ENCODE results near the gene CAPZB.

CAPZB gene

DNA sequence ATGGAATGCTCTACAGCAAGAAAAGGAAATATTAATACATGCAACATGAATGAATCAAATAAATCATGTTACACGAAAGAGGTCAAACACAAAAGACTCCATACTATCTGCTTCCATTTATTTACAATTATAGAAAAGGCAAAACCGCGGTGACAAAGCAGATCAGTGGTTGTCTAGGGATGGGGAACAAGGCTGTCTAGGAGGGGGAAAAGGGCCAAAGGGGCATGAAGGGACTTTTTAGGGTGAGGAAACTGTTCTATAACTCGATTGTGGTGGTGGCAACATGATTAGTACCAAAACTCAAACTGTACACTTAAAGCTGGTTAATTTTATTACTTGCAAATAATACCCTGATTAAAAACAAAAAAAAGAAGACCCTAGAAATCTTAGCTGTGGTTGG, 20.6 kb downstream of the CAPZB start:
- in situ Hi-C loops (cut with HindIII; ENCODE audit: low sequenced_read_pairs): no loop called here
- TF ChIP-seq, protein P1, sequence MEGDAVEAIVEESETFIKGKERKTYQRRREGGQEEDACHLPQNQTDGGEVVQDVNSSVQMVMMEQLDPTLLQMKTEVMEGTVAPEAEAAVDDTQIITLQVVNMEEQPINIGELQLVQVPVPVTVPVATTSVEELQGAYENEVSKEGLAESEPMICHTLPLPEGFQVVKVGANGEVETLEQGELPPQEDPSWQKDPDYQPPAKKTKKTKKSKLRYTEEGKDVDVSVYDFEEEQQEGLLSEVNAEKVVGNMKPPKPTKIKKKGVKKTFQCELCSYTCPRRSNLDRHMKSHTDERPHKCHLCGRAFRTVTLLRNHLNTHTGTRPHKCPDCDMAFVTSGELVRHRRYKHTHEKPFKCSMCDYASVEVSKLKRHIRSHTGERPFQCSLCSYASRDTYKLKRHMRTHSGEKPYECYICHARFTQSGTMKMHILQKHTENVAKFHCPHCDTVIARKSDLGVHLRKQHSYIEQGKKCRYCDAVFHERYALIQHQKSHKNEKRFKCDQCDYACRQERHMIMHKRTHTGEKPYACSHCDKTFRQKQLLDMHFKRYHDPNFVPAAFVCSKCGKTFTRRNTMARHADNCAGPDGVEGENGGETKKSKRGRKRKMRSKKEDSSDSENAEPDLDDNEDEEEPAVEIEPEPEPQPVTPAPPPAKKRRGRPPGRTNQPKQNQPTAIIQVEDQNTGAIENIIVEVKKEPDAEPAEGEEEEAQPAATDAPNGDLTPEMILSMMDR (IDR thresholded peaks at IDR 0.05; ENCODE audit: low read depth, low read length, missing control alignments): no peak
- H3K4me3 ChIP-seq (ENCODE audit: low read depth, low read length): no peak overlapping the region
- DNase-seq (ENCODE audit: low read depth): no peak

DNA sequence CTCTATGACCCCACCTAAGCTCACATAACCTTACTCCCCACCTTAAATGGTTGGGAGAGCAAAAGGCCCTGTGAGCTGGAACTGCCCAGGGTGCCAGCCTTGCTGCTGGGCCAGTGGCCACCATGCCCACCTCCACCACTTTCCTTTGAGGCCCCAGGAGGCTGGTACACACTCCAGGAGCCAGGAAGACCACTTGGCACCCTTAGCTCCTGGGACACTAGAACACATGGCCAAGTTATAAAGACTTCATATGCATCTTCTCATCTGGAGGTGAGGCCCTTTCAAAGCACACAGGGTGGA, 21.9 kb downstream of the CAPZB start:
- TF ChIP-seq, protein P1 (IDR thresholded peaks at IDR 0.05; ENCODE audit: low read depth, low read length, missing control alignments): no peak
- in situ Hi-C loops (cut with HindIII; ENCODE audit: low sequenced_read_pairs): no loop called here
- no peak overlapping the region for H3K4me3 ChIP-seq (ENCODE audit: low read depth, low read length)
- no peak for DNase-seq (ENCODE audit: low read depth)

DNA sequence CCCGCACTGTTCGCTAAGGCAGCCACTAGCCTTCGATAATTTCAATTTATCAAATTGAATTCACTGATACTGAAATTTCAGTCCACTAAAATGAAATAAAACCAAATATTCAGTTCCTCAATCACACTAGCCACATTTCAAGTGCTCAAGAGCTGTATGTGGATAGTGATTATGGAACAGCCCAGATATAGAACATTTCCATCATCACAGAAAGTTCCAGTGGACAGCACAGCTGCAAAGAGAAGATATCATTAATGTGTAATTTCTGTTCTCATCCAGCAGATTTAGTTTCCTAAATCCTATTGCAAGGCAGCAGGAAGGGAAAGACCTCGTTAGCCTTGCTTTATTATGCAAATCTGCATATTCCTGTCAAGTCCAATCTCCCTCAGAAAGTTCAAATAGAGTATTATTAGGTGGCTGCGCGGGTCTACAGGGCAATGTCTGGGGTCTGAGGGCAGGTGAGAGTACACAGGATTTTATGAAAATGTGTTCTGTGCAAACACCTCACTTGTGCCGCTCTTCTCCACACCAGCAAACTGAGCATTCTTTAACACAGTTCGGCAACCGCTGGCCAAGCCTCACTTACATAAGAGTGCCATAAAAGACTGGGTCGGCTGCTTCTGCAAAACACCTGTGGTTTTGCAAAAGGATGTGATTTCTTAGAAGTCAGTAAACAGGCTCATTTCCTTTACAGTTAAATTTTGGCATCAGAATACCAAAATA, 22.4 kb downstream of the CAPZB start:
- TF ChIP-seq, protein P1 (IDR thresholded peaks at IDR 0.05; ENCODE audit: low read depth, low read length, missing control alignments): no peak
- in situ Hi-C loops (cut with HindIII; ENCODE audit: low sequenced_read_pairs): no loop called here
- no peak overlapping the region for H3K4me3 ChIP-seq (ENCODE audit: low read depth, low read length)
- no peak for DNase-seq (ENCODE audit: low read depth)

DNA sequence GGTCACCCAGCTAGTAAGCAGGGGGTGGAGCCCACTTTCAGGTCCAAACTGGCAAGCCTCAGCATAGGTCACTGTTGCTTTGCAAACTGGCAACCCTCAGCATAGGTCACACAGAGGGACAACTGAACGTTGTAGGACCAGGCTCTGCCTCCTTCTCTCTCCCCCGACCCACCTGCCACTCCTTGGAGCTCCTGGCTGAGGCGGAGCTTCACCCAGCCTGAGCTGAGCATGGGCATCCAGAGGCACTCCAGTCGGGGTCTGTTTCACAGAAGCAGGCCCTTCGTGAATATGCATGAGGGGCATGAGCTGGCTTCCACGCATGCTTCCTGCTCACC, 24.2 kb downstream of the CAPZB start:
- no peak overlapping the region for H3K4me3 ChIP-seq (ENCODE audit: low read depth, low read length)
- TF ChIP-seq, protein P1 (IDR thresholded peaks at IDR 0.05; ENCODE audit: low read depth, low read length, missing control alignments): no peak
- in situ Hi-C loops (cut with HindIII; ENCODE audit: low sequenced_read_pairs): no loop called here
- no peak for DNase-seq (ENCODE audit: low read depth)

DNA sequence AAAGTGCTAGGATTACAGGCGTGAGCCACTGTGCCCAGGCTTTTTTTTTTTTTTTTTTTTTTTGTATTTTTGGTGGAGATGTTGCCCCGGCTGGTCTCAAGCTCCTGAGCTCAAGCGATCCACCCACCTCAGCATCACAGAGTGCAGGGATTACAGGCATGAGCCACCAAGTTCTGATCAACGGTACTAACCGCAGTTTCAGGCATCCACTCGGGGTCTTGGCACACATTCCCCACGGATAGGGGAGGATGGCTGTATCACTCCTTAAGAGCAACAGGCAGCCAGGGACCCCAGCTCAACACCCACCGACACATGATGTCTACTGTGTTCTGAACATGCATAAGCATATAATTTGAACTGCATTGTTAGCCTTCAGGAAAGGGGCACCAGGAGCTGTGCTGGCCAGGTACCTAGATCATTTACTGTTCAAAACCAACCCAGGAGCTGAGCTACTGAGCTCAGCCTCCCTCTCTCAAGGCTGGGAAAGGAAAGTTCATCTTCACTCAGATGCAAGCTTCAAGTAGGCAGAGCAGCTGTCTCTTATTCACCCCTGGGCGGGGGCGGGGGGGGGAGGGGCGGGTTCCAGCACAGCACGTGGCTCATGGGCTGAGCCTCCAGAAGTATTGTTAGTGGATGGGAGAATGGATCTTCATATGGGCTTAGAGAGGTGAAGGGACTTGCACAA, 24.7 kb downstream of the CAPZB start:
- in situ Hi-C loops (cut with HindIII; ENCODE audit: low sequenced_read_pairs): no loop called here
- no peak overlapping the region for H3K4me3 ChIP-seq (ENCODE audit: low read depth, low read length)
- DNase-seq (ENCODE audit: low read depth): no peak
- TF ChIP-seq, protein P1 (IDR thresholded peaks at IDR 0.05; ENCODE audit: low read depth, low read length, missing control alignments): no peak

DNA sequence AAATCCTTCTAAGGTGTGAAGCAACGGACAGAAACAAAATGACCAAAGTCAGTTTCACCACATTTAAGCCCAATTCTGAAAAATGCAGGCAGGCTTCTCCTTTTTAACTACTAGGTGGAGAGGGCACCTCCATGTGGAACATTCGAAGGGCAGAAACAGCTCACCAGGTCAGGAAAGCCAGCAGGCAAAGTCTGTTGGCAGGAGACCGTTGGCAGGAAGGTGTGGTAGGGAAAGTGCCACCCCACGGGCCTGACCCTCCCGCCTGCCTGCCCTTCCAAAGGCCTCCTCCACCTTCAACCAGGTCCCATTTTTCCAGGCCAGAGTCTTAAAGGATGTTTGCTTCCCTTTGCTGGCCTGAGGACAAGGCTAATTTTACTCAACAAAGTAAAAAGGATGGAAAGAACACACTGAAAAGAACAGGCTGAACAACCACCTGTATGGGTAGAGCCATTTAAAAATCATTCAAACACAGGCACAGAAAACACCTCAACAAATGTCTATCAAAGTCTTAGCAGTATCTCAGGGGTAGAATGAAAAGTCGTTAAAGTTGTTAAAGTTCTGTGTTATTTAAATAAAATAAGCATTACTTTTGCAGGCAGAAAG, 26.4 kb downstream of the CAPZB start:
- H3K4me3 ChIP-seq (ENCODE audit: low read depth, low read length): no peak overlapping the region
- no peak for DNase-seq (ENCODE audit: low read depth)

More for the DNA sequence above, 26.4 kb downstream of the CAPZB start:
- TF ChIP-seq, protein P1 (IDR thresholded peaks at IDR 0.05; ENCODE audit: low read depth, low read length, missing control alignments): no peak
- in situ Hi-C loops (cut with HindIII; ENCODE audit: low sequenced_read_pairs): no loop called here

Measured in astrocyte of the cerebellum (primary cell).